ENCODE measurements around the gene G3BP1.
A peak's percentile ranks its signal among the peaks of the same experiment; 100 is the strongest.

Gene G3BP1

DNA sequence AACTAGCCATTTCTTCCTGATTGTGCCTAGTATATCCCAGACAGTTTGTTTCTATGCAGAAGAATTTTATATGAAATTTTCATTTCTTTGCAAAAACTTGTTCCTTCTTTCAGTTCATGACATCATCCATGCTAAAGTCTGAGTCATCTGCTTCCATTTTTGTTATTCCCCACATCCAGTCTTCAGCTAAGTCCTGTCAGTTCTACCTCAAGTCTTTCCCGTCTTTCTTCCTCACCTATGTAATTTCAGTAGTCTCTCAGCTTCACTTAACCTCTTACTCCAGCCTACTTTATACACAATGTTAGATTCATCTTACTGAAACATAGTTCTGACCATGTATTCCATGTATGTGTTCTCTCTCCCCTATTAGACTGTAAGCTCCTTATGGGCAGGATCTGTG is 39.1 kb downstream of the G3BP1 start:
- no peak overlapping the region for H2BK12ac ChIP-seq (ENCODE audit: low read length in 2 of 2)
- H3K23ac ChIP-seq (ENCODE audit: low read length in 2 of 2) = no peak overlapping the region
- H3K36me3 ChIP-seq (ENCODE audit: control insufficient read depth in 1 of 2, insufficient read depth in 2 of 2, low read depth in 1 of 2, low read length in 2 of 2) = peaks cover 2 to 66% of the 10 kb centered on the region in 2 experiments
- DNase-seq = no peak
- H2AFZ ChIP-seq (ENCODE audit: low read depth, low read length) = no peak overlapping the region
- H2AK5ac ChIP-seq (ENCODE audit: low read length, severe bottlenecking) = no peak overlapping the region
- no peak overlapping the region for H4K91ac ChIP-seq (ENCODE audit: low read length)
- no peaks in the 10 kb centered on the region for H3K9me3 ChIP-seq (ENCODE audit: control insufficient read depth, low read length)
- no peak overlapping the region for H2BK120ac ChIP-seq (ENCODE audit: low read depth, low read length)
- WGBS = 100% methylated on average over 1 of the region's 1 CpG
- H3K79me1 ChIP-seq (replicated peaks; ENCODE audit: low read length, poor library complexity, severe bottlenecking) = peaks cover 26% of the 10 kb centered on the region
- H3K4me2 ChIP-seq (ENCODE audit: low read length, poor library complexity, severe bottlenecking) = no peak overlapping the region
- no peak overlapping the region for H2BK15ac ChIP-seq (ENCODE audit: low read depth, poor library complexity, severe bottlenecking)
- H3K18ac ChIP-seq (ENCODE audit: low read depth in 1 of 2, low read length in 2 of 2) = no peak overlapping the region
- H3K14ac ChIP-seq (ENCODE audit: low read length in 2 of 2) = no peak overlapping the region
- H3K27ac ChIP-seq (ENCODE audit: low read length, poor library complexity, severe bottlenecking) = no peak overlapping the region
- no peaks in the 10 kb centered on the region for H3K27me3 ChIP-seq (ENCODE audit: control insufficient read depth in 1 of 2, insufficient read depth in 1 of 2, low read length in 2 of 2)
- no peak overlapping the region for H4K8ac ChIP-seq (ENCODE audit: low read length)
- peaks cover 1% of the 10 kb centered on the region for H3K4me1 ChIP-seq (ENCODE audit: control insufficient read depth, insufficient read depth, low read depth, low read length)
- no peak overlapping the region for H3K4me3 ChIP-seq (ENCODE audit: insufficient read depth in 1 of 2, low read depth in 1 of 2, low read length in 2 of 2)
- no peak overlapping the region for H3K9ac ChIP-seq (ENCODE audit: low read length)
- H2BK5ac ChIP-seq (ENCODE audit: low read depth, low read length, poor library complexity, severe bottlenecking) = no peak overlapping the region
- no peak overlapping the region for H3K4ac ChIP-seq (ENCODE audit: low read depth in 1 of 2, low read length in 2 of 2)

DNA sequence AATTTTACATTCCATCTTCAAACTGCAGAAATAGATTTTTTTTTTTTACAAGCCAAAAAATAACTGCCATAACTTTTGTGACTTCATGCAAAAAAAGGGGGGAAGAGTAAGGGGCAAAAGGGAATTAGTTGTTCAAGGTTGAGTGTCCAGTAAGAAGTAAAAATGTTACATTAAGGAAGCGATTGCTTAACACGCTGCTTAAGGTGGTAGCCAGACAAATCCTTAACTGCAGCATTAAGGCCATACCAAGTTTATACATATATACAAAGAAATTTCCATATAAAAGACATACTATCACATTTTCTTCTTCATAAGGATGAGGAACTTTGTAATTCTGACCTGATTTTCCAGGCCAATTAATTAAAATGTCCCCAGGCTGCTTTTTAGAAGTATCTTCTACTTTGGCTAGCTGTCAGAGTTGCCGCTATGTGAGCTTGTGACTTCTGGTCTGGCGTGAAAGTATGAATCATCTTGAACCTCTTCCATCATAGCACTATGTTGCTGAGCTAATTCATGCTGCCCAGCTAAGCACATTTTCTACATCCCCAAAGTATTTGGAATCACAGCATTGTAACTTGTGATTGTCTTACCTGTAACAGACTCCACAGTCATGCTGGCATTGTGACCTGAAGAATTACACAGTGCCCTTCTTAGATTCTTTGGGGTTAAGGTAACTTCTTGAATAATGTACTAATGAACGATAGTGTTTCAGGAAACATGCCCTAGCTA is 40.0 kb downstream of the G3BP1 start:
- H3K18ac ChIP-seq (ENCODE audit: low read depth in 1 of 2, low read length in 2 of 2) = no peak overlapping the region
- H3K4me2 ChIP-seq (ENCODE audit: low read length, poor library complexity, severe bottlenecking) = no peak overlapping the region
- DNase-seq = peak; percentile 22
- 94% methylated on average over 5 of the region's 5 CpGs for WGBS
- peaks cover 28% of the 10 kb centered on the region for H3K79me1 ChIP-seq (replicated peaks; ENCODE audit: low read length, poor library complexity, severe bottlenecking)
- no peak overlapping the region for H2BK15ac ChIP-seq (ENCODE audit: low read depth, poor library complexity, severe bottlenecking)
- H2AFZ ChIP-seq (ENCODE audit: low read depth, low read length) = no peak overlapping the region
- H3K36me3 ChIP-seq (ENCODE audit: control insufficient read depth in 1 of 2, insufficient read depth in 2 of 2, low read depth in 1 of 2, low read length in 2 of 2) = peaks cover 2 to 75% of the 10 kb centered on the region in 2 experiments
- H4K8ac ChIP-seq (ENCODE audit: low read length) = no peak overlapping the region
- H3K9me3 ChIP-seq (ENCODE audit: control insufficient read depth, low read length) = no peaks in the 10 kb centered on the region
- H2AK5ac ChIP-seq (ENCODE audit: low read length, severe bottlenecking) = no peak overlapping the region
- no peaks in the 10 kb centered on the region for H3K27me3 ChIP-seq (ENCODE audit: control insufficient read depth in 1 of 2, insufficient read depth in 1 of 2, low read length in 2 of 2)
- H3K9ac ChIP-seq (ENCODE audit: low read length) = peak overlapping the region; percentile 35
- H3K4ac ChIP-seq (ENCODE audit: low read depth in 1 of 2, low read length in 2 of 2) = no peak overlapping the region
- H3K27ac ChIP-seq (ENCODE audit: low read length, poor library complexity, severe bottlenecking) = no peak overlapping the region
- H3K4me1 ChIP-seq (ENCODE audit: control insufficient read depth, insufficient read depth, low read depth, low read length) = no peaks in the 10 kb centered on the region
- H4K91ac ChIP-seq (ENCODE audit: low read length) = no peak overlapping the region
- H3K14ac ChIP-seq (ENCODE audit: low read length in 2 of 2) = no peak overlapping the region
- H2BK5ac ChIP-seq (ENCODE audit: low read depth, low read length, poor library complexity, severe bottlenecking) = no peak overlapping the region
- no peak overlapping the region for H2BK120ac ChIP-seq (ENCODE audit: low read depth, low read length)
- H3K23ac ChIP-seq (ENCODE audit: low read length in 2 of 2) = no peak overlapping the region
- no peak overlapping the region for H3K4me3 ChIP-seq (ENCODE audit: insufficient read depth in 1 of 2, low read depth in 1 of 2, low read length in 2 of 2)
- H2BK12ac ChIP-seq (ENCODE audit: low read length in 2 of 2) = no peak overlapping the region

DNA sequence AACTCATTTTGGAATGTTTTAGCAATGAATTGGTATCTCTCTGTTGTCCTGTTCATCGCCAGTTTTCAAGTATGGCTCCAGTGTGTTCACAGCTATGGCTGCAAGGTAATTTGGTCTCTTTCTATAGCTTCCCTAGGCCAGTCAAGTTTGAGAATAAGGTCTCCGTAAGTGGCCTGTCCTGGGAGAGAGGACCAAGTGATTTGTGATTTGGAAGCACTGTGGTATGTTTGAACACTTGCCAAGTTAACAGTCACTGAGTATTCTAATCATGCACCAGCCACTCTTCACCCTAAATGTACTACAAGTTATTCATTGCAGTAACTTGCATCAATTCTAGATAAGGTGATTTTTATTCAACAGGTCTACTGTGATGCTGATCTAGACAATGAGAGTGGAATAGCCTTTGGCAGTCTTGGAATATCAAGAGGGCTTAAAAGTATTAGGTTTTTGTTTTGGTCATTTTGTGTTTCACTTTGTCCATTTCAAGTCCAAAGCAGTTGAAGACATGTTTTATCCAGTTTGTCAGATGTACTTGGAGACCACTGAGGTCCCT is 41.1 kb downstream of the G3BP1 start:
- WGBS = 100% methylated on average over 1 of the region's 2 CpGs
- peaks cover 2 to 72% of the 10 kb centered on the region in 2 experiments for H3K36me3 ChIP-seq (ENCODE audit: control insufficient read depth in 1 of 2, insufficient read depth in 2 of 2, low read depth in 1 of 2, low read length in 2 of 2)

DNA sequence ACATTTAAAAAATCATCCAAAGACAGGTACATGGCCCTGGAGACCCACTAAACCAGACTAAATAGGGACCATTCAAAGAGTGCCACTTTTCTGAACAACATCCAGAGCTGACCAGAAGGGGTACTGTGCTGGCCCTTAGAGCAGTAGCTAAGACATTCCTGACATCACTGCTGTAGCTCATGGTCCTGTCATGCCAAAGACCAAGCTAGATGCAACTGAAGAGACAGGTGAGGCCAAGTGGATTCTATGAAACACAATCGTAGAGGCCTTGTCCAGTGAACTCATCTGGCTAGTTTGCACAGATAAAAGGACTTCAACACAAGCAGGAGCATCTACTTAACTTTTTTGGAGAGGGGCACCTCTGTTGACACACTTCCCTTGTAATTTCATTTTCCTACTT is 43.3 kb downstream of the G3BP1 start:
- no peak overlapping the region for H3K4me3 ChIP-seq (ENCODE audit: insufficient read depth in 1 of 2, low read depth in 1 of 2, low read length in 2 of 2)
- H3K79me1 ChIP-seq (replicated peaks; ENCODE audit: low read length, poor library complexity, severe bottlenecking) = peaks cover 19% of the 10 kb centered on the region
- 100% methylated on average over 1 of the region's 1 CpG for WGBS
- no peak overlapping the region for H2BK15ac ChIP-seq (ENCODE audit: low read depth, poor library complexity, severe bottlenecking)
- H2AK5ac ChIP-seq (ENCODE audit: low read length, severe bottlenecking) = no peak overlapping the region
- DNase-seq = no peak
- H3K4me2 ChIP-seq (ENCODE audit: low read length, poor library complexity, severe bottlenecking) = no peak overlapping the region
- no peak overlapping the region for H3K14ac ChIP-seq (ENCODE audit: low read length in 2 of 2)
- no peak overlapping the region for H3K9ac ChIP-seq (ENCODE audit: low read length)
- H4K8ac ChIP-seq (ENCODE audit: low read length) = no peak overlapping the region
- no peak overlapping the region for H3K27ac ChIP-seq (ENCODE audit: low read length, poor library complexity, severe bottlenecking)
- no peak overlapping the region for H3K18ac ChIP-seq (ENCODE audit: low read depth in 1 of 2, low read length in 2 of 2)
- no peaks in the 10 kb centered on the region for H3K4me1 ChIP-seq (ENCODE audit: control insufficient read depth, insufficient read depth, low read depth, low read length)
- H4K91ac ChIP-seq (ENCODE audit: low read length) = no peak overlapping the region
- no peak overlapping the region for H2BK12ac ChIP-seq (ENCODE audit: low read length in 2 of 2)
- H2BK5ac ChIP-seq (ENCODE audit: low read depth, low read length, poor library complexity, severe bottlenecking) = no peak overlapping the region
- no peak overlapping the region for H3K23ac ChIP-seq (ENCODE audit: low read length in 2 of 2)
- no peaks in the 10 kb centered on the region for H3K27me3 ChIP-seq (ENCODE audit: control insufficient read depth in 1 of 2, insufficient read depth in 1 of 2, low read length in 2 of 2)
- no peak overlapping the region for H3K4ac ChIP-seq (ENCODE audit: low read depth in 1 of 2, low read length in 2 of 2)
- H2BK120ac ChIP-seq (ENCODE audit: low read depth, low read length) = no peak overlapping the region
- H3K36me3 ChIP-seq (ENCODE audit: control insufficient read depth in 1 of 2, insufficient read depth in 2 of 2, low read depth in 1 of 2, low read length in 2 of 2) = peaks cover 0 to 69% of the 10 kb centered on the region in 2 experiments
- H3K9me3 ChIP-seq (ENCODE audit: control insufficient read depth, low read length) = no peaks in the 10 kb centered on the region
- no peak overlapping the region for H2AFZ ChIP-seq (ENCODE audit: low read depth, low read length)

More for the DNA sequence above, 41.1 kb downstream of the G3BP1 start:
- H3K4me2 ChIP-seq (ENCODE audit: low read length, poor library complexity, severe bottlenecking) = no peak overlapping the region
- H2AFZ ChIP-seq (ENCODE audit: low read depth, low read length) = no peak overlapping the region
- no peaks in the 10 kb centered on the region for H3K27me3 ChIP-seq (ENCODE audit: control insufficient read depth in 1 of 2, insufficient read depth in 1 of 2, low read length in 2 of 2)
- no peak overlapping the region for H3K4ac ChIP-seq (ENCODE audit: low read depth in 1 of 2, low read length in 2 of 2)
- H3K14ac ChIP-seq (ENCODE audit: low read length in 2 of 2) = no peak overlapping the region
- no peak overlapping the region for H4K8ac ChIP-seq (ENCODE audit: low read length)
- no peak overlapping the region for H3K23ac ChIP-seq (ENCODE audit: low read length in 2 of 2)
- H4K91ac ChIP-seq (ENCODE audit: low read length) = no peak overlapping the region
- no peak overlapping the region for H2AK5ac ChIP-seq (ENCODE audit: low read length, severe bottlenecking)
- peaks cover 26% of the 10 kb centered on the region for H3K79me1 ChIP-seq (replicated peaks; ENCODE audit: low read length, poor library complexity, severe bottlenecking)
- no peak overlapping the region for H2BK15ac ChIP-seq (ENCODE audit: low read depth, poor library complexity, severe bottlenecking)
- no peak overlapping the region for H3K18ac ChIP-seq (ENCODE audit: low read depth in 1 of 2, low read length in 2 of 2)
- H3K9me3 ChIP-seq (ENCODE audit: control insufficient read depth, low read length) = no peaks in the 10 kb centered on the region
- H3K4me3 ChIP-seq (ENCODE audit: insufficient read depth in 1 of 2, low read depth in 1 of 2, low read length in 2 of 2) = no peak overlapping the region
- H3K4me1 ChIP-seq (ENCODE audit: control insufficient read depth, insufficient read depth, low read depth, low read length) = no peaks in the 10 kb centered on the region
- H2BK120ac ChIP-seq (ENCODE audit: low read depth, low read length) = no peak overlapping the region
- no peak overlapping the region for H3K9ac ChIP-seq (ENCODE audit: low read length)
- no peak overlapping the region for H2BK12ac ChIP-seq (ENCODE audit: low read length in 2 of 2)
- no peak overlapping the region for H2BK5ac ChIP-seq (ENCODE audit: low read depth, low read length, poor library complexity, severe bottlenecking)
- no peak overlapping the region for H3K27ac ChIP-seq (ENCODE audit: low read length, poor library complexity, severe bottlenecking)
- peak; percentile 28 for DNase-seq

Data from mesenchymal stem cell (in vitro differentiated cells and primary cell).